ENCODE results near the gene ZSCAN1. TPM values are rescaled to one million over a fixed set of nuclear protein-coding genes. Genes with fewer than 3 reads are reported as not detected.
A peak's percentile ranks its signal among the peaks of the same experiment; 100 is the strongest.

ZSCAN1 gene
- total RNA-seq, 2 donors from 2014 or later, result not detected

GRCh38 chr19:58014141-58014540 lies 19.7 kb upstream of the ZSCAN1 start:
- no peak for TF ChIP-seq CTCF (IDR thresholded peaks at IDR 0.05)
- no peak overlapping the region for H3K4me3 ChIP-seq

GRCh38 chr19:58020129-58020528 lies 13.7 kb upstream of the ZSCAN1 start:
- Histone ChIP-seq H3K4me1 (no peaks in the 10 kb centered on the region), H3K27ac (no peak overlapping the region)
- no peak for TF ChIP-seq CTCF (IDR thresholded peaks at IDR 0.05)

More at GRCh38 chr19:58014141-58014540, 19.7 kb upstream of the ZSCAN1 start:
- DNase-seq (ENCODE audit: low spot score), result no peak
- no peaks in the 10 kb centered on the region for H3K9me3 ChIP-seq
- no peaks in the 10 kb centered on the region for H3K36me3 ChIP-seq
- H3K4me1 ChIP-seq, result peaks cover 0 to 10% of the 10 kb centered on the region in 2 donors
- no peaks in the 10 kb centered on the region for H3K27me3 ChIP-seq
- no peak overlapping the region for H3K27ac ChIP-seq

DNA sequence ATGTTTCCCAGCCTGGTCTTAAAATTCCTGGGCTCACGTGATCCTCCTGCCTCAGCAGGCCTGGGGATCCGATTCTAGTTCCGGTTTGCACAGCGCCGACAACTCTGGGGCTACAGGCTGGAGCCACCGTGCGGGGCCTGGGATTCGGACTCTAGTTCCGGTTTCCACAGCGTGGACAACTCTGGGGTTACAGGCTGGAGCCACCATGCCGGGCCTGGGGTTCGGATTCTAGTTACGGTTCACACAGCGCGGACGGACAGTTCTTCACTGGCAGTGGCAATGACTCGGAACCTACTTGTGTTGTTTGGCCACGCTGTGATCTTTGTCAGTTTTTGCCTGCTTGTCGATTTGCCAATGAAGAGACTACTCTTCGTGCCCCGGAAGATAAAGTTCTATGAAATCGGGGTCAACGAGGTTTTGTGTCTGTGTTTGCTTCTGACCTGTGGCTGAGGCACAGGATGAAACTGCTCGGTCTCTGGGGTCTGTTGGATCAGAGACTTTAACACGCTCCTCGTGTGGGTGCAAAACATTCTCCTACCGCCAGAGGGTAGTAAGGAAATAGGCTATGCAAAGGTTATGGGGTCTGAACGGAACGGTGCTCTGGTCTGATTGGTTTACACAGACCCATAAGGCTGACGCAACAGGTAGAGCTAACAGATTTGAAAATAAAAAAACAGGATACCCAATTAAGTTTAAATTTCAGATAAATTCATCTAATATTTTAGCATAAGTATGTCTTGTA lies 12.1 kb upstream of the ZSCAN1 start:
- no peaks in the 10 kb centered on the region for H3K4me1 ChIP-seq
- H3K36me3 ChIP-seq, result no peaks in the 10 kb centered on the region
- no peaks in the 10 kb centered on the region for H3K9me3 ChIP-seq
- TF ChIP-seq CTCF (IDR thresholded peaks at IDR 0.05), result peak; percentile 61 to 76
- peak; percentile 68 for DNase-seq (ENCODE audit: low spot score)
- no peaks in the 10 kb centered on the region for H3K27me3 ChIP-seq
- no peak overlapping the region for H3K27ac ChIP-seq
- H3K4me3 ChIP-seq, result no peak overlapping the region

More at GRCh38 chr19:58020129-58020528, 13.7 kb upstream of the ZSCAN1 start:
- Histone ChIP-seq H3K36me3 (no peaks in the 10 kb centered on the region), H3K27me3 (no peaks in the 10 kb centered on the region), H3K9me3 (no peaks in the 10 kb centered on the region), H3K4me3 (no peak overlapping the region)
- no peak for DNase-seq (ENCODE audit: low spot score)

DNA sequence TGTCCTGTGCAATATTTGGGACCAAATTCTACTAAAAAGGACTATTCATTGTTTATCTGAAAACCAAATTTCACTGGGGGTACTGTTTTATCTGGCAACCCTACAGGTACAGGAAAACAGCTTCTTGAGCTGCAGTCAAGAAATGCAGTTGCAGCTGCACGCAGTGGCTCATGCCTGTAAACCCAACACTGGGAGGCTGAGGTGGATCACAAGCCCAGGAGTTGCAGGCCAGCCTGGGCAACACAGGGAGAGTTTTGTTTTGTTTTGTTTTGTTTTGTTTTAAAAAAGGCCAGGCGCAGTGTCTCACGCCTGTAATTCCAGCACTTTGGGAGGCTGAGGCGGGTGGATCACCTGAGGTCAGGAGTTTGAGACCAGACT lies 11.6 kb upstream of the ZSCAN1 start:
- no peaks in the 10 kb centered on the region for H3K36me3 ChIP-seq
- H3K27me3 ChIP-seq, result no peaks in the 10 kb centered on the region
- DNase-seq (ENCODE audit: low spot score), result no peak
- H3K9me3 ChIP-seq, result no peaks in the 10 kb centered on the region
- no peak overlapping the region for H3K4me3 ChIP-seq
- TF ChIP-seq CTCF (IDR thresholded peaks at IDR 0.05), result peak in 1 of 2 donors; percentile 7
- no peak overlapping the region for H3K27ac ChIP-seq
- H3K4me1 ChIP-seq, result no peaks in the 10 kb centered on the region

DNA sequence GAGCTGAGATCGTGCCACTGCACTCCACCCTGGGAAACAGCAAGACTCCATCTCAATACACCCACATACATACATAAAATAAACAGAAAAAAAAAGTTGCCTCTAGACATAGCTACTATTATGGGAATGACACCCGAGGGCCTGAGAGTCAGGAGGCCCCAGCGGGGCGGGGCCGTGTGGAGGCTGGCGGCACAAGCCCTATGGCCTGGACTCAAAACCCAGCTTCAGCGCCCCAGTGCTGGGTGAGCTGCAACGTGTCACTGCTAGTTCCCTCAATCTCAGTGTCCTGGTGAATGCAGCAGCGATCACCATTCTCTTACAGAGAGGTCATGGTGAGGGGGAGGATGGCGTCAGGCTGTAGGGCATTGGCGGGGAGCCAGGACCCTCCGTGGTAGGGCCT lies 9.2 kb upstream of the ZSCAN1 start:
- no peak for TF ChIP-seq CTCF (IDR thresholded peaks at IDR 0.05)
- H3K4me3 ChIP-seq, result no peak overlapping the region
- no peak overlapping the region for H3K27ac ChIP-seq
- no peaks in the 10 kb centered on the region for H3K9me3 ChIP-seq
- H3K4me1 ChIP-seq, result no peaks in the 10 kb centered on the region
- DNase-seq (ENCODE audit: low spot score), result no peak
- H3K27me3 ChIP-seq, result no peaks in the 10 kb centered on the region
- H3K36me3 ChIP-seq, result no peaks in the 10 kb centered on the region

DNA sequence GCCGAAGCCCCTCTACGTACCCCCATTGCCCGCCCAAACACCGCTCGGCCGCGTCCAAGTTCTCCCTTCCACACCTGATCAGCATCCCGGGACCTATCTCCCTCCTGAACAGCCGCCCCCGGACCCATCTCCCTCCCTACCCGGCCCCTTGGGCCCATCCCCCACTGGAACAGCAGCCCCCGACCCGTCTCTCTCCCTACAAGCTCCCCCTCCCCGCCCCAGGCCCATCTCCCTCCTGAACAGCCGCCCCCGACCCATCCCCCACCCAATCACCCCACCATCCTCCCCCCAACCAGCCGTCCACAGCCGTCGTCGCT lies 610 bp downstream of the ZSCAN1 start:
- Histone ChIP-seq H3K27me3 (no peaks in the 10 kb centered on the region), H3K27ac (no peak overlapping the region), H3K36me3 (no peaks in the 10 kb centered on the region), H3K4me3 (peak overlapping the region; percentile 43 to 55), H3K9me3 (peaks cover 0 to 5% of the 10 kb centered on the region in 2 donors), H3K4me1 (peaks cover 0 to 9% of the 10 kb centered on the region in 2 donors)
- no peak for TF ChIP-seq CTCF (IDR thresholded peaks at IDR 0.05)
- no peak for DNase-seq (ENCODE audit: low spot score)

Measured in right atrium auricular region (tissue), 2 donors.